DND-41 (cell line): Measurements from ENCODE around the gene CALR3.
"Not testable (repeated sequence)": the region's sequence is repeated elsewhere in the genome, so short reads cannot be mapped to it uniquely, and the experiment has no call there.

Experiments used
- ATAC-seq: fragments of 200-7000 bp; cut with Tn5 transposase; 3 replicates; pipeline ENCODE4 v1.9.1; 2021; ENCODE audit warnings: low read depth; ENCODE audit not compliant: insufficient read depth
- DNase-seq: peaks from one replicate; pipeline ENCODE4 v3.0.0-alpha.2; 2020
- H2AFZ ChIP-seq: 2 replicates; pipeline ENCODE4 v1.6.0; 2012; ENCODE audit warnings: low read depth, low read length
- H3K27ac ChIP-seq: 2 replicates; pipeline ENCODE4 v1.5.1; 2012; ENCODE audit warnings: low read length, inconsistent platforms
- H3K27me3 ChIP-seq: fragments of 200-600 bp; sonication (generic); 2 replicates; pipeline ENCODE4 v1.6.0; 2012; ENCODE audit warnings: low read length, mild to moderate bottlenecking, inconsistent platforms; ENCODE audit not compliant: insufficient read depth, poor library complexity
- H3K36me3 ChIP-seq: 2 replicates; pipeline ENCODE4 v1.5.1; 2012; ENCODE audit warnings: low read length, inconsistent platforms; ENCODE audit not compliant: insufficient read depth
- H3K4me1 ChIP-seq: 2 replicates; pipeline ENCODE4 v1.5.1; 2012; ENCODE audit warnings: mild to moderate bottlenecking, low read length; ENCODE audit not compliant: insufficient read depth
- H3K4me2 ChIP-seq: 2 replicates; pipeline ENCODE4 v1.6.0; 2012; ENCODE audit warnings: mild to moderate bottlenecking, moderate library complexity, low read length, inconsistent platforms; ENCODE audit not compliant: insufficient read depth
- H3K4me3 ChIP-seq, 2 experiments: fragments of 200-600 bp in 1 of 2; shearing (Covaris generic) in 1 of 2; 2 replicates each; pipeline ENCODE4 v1.5.1; 2012 to 2016; ENCODE audit warnings: inconsistent platforms in 2 of 2, low read length in 2 of 2, mild to moderate bottlenecking in 2 of 2, low read depth in 1 of 2, moderate library complexity in 1 of 2
- H3K79me2 ChIP-seq: 2 replicates; pipeline ENCODE4 v1.6.0; 2012; ENCODE audit warnings: low read length, inconsistent platforms; ENCODE audit not compliant: insufficient read depth
- H3K9ac ChIP-seq: 2 replicates; pipeline ENCODE4 v1.6.0; 2012; ENCODE audit warnings: low read depth, mild to moderate bottlenecking, inconsistent platforms, low read length, moderate library complexity
- H3K9me3 ChIP-seq: 2 replicates; pipeline ENCODE4 v1.5.1; 2012; ENCODE audit warnings: low read length, moderate library complexity, mild to moderate bottlenecking, inconsistent platforms; ENCODE audit not compliant: insufficient read depth, severe bottlenecking
- H4K20me1 ChIP-seq: 2 replicates; pipeline ENCODE4 v1.6.0; 2012; ENCODE audit warnings: low read length; ENCODE audit not compliant: insufficient read depth
- EZH2 ChIP-seq: IDR thresholded peaks from 3 replicates; pipeline ENCODE4 v1.6.1; 2012; ENCODE audit warnings: borderline replicate concordance, low read depth, mild to moderate bottlenecking, moderate library complexity, low read length, inconsistent platforms; ENCODE audit not compliant: severe bottlenecking
- TF ChIP-seq, protein P1 (sequence below): IDR thresholded peaks from 2 replicates; pipeline ENCODE4 v1.5.1; 2012; ENCODE audit warnings: borderline replicate concordance, low read length, moderate library complexity, mild to moderate bottlenecking; ENCODE audit not compliant: poor library complexity, severe bottlenecking; ENCODE audit errors: extremely low read depth

The CALR3 gene

DNA sequence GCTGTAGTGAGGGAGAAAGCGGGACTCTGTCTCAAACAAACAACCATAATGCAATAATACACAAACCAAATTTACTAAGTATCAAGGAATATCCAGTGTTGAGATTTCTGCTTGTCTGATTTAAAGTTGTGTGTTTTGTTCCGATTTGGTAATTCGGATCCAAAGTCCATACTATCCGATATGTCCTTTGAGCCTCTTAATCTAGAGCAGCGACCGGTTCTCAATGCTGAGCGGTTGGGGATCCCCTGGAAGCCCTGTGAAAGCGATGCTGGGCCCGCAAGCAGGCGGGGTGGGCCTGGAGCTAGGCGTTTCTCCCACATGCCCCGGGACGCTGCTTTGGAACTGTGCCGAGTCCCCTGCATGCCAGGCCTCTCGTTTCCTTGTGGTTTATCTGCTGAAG, 20.4 kb upstream of the CALR3 start:
- no peak overlapping the region for H3K9ac ChIP-seq
- DNase-seq (no peak), ATAC-seq (no peak)
- no peaks in the 10 kb centered on the region for H3K4me1 ChIP-seq
- peaks cover 2% of the 10 kb centered on the region; the same call in 1 of the 2 replicates for H3K79me2 ChIP-seq
- peaks cover 53% of the 10 kb centered on the region for H3K36me3 ChIP-seq
- no peak overlapping the region for H3K4me2 ChIP-seq
- H3K4me3 ChIP-seq = no peak overlapping the region
- H3K27me3 ChIP-seq = no peaks in the 10 kb centered on the region
- peaks cover 42% of the 10 kb centered on the region for H4K20me1 ChIP-seq
- no peak overlapping the region for H2AFZ ChIP-seq
- no peaks in the 10 kb centered on the region for H3K9me3 ChIP-seq
- TF ChIP-seq, protein P1, sequence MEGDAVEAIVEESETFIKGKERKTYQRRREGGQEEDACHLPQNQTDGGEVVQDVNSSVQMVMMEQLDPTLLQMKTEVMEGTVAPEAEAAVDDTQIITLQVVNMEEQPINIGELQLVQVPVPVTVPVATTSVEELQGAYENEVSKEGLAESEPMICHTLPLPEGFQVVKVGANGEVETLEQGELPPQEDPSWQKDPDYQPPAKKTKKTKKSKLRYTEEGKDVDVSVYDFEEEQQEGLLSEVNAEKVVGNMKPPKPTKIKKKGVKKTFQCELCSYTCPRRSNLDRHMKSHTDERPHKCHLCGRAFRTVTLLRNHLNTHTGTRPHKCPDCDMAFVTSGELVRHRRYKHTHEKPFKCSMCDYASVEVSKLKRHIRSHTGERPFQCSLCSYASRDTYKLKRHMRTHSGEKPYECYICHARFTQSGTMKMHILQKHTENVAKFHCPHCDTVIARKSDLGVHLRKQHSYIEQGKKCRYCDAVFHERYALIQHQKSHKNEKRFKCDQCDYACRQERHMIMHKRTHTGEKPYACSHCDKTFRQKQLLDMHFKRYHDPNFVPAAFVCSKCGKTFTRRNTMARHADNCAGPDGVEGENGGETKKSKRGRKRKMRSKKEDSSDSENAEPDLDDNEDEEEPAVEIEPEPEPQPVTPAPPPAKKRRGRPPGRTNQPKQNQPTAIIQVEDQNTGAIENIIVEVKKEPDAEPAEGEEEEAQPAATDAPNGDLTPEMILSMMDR = no peak
- TF ChIP-seq EZH2 = no peak
- H3K27ac ChIP-seq = no peak overlapping the region

DNA sequence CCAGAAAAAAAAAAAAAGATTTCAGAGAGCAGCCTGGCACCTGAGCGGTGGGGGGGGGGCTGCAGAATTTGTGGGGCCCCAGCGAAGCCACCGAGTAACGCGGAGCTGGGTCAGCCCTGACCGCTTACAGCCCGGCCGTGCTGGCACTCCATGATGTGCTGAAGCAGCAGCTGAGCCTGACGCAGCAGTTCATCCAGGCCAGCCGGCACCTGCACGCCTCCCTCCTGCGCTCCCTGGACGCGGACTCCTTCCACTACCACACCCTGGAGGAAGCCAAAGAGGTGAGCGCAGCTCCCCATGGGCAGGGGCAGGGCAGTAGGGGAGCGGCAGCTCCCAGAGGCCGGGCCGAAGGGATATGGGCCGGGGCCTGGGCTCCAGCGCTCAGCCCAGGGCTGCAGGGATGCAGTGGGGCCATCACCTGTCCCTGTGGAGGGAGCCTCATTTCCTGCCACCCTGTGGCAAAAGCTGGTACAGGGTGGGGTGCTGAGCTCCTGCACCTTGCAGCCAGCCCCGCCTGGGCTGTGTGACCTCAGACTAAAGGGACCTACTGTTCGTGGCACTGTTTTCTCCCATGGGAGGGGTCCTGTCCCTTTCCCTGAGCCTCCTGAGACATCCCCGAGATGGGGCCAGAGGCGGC, 18.5 kb upstream of the CALR3 start:
- TF ChIP-seq, protein P1 = no peak
- TF ChIP-seq EZH2 = no peak
- H3K9me3 ChIP-seq = no peaks in the 10 kb centered on the region
- H3K4me1 ChIP-seq = no peaks in the 10 kb centered on the region
- no peaks in the 10 kb centered on the region for H3K79me2 ChIP-seq
- peaks cover 42% of the 10 kb centered on the region for H3K36me3 ChIP-seq
- H4K20me1 ChIP-seq = peaks cover 25% of the 10 kb centered on the region
- H2AFZ ChIP-seq = no peak overlapping the region
- no peak overlapping the region for H3K9ac ChIP-seq
- no peak for DNase-seq
- no peaks in the 10 kb centered on the region for H3K27me3 ChIP-seq
- no peak for ATAC-seq
- H3K27ac ChIP-seq = no peak overlapping the region
- H3K4me2 ChIP-seq = no peak overlapping the region
- no peak overlapping the region for H3K4me3 ChIP-seq

DNA sequence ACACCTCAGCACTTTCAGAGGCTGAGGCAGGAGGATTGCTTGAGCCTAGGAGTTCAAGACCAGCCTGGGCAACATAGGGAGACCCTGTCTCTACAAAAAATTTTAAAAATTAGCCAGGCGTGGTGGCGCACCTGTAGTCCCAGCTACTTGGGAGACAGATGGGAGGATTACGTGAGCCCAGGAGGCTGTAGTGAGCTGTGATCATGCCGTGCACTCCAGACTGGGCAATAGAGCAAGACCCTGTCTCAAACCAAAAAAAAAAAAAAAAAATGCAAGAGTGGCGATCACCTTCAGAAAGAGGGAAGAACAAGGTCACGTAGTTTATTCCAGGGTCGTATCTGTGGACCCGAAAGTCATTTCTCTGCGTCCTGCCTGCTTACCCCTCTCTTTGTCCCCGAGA, 16.6 kb upstream of the CALR3 start:
- not testable (repeated sequence) for H3K4me2 ChIP-seq, H3K4me1 ChIP-seq, H3K4me3 ChIP-seq, H3K27me3 ChIP-seq, H3K27ac ChIP-seq, H2AFZ ChIP-seq, ATAC-seq, H3K9ac ChIP-seq, H4K20me1 ChIP-seq, H3K9me3 ChIP-seq, DNase-seq, H3K79me2 ChIP-seq
- H3K36me3 ChIP-seq = peaks cover 27% of the 10 kb centered on the region

DNA sequence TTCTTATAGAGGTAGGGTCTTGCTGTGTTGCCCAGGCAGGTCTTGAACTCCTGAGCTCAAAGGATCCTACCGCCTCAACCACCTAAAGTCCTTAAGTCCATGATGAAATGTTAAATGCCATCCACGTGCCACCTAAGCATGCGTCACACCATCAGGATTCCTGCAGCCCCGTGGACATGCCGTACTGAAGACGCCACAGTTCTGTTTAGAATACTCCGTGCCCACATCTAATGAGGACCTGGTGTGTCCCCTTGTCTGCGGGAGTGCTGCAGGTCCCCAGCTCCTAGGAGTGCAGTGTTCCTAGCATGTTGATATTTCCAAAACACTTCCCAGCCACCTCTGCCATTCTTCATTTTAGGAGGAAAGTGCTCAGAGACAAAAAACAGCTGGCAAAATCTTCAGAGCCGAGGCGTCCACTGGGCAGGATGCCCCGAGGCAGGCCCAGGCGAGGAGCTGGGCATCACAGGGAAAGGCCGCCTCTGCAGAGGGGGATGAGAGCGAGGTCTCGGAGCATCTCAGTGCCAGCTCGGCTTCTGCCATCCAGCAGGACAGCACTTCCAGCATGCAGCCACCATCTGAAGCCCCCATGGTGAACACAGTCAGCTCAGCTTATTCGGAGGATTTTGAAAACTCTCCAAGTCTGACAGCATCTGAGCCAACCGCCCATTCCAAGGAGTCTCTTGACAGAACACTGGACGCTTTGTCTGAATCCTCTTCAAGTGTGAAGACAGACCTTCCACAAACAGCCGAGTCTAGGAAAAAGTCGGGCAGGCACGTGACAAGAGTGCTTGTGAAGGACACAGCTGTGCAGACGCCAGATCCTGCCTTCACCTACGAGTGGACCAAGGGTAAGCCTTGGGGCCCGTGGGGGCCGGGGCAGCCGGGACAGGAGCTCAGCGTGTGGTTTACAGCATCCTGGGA, 13.4 kb upstream of the CALR3 start:
- TF ChIP-seq EZH2 = no peak
- TF ChIP-seq, protein P1 = no peak
- H2AFZ ChIP-seq = no peak overlapping the region
- no peaks in the 10 kb centered on the region for H3K27me3 ChIP-seq
- no peak for ATAC-seq
- no peaks in the 10 kb centered on the region for H3K4me1 ChIP-seq
- H3K9me3 ChIP-seq = no peaks in the 10 kb centered on the region
- H4K20me1 ChIP-seq = no peaks in the 10 kb centered on the region
- H3K27ac ChIP-seq = no peak overlapping the region
- H3K9ac ChIP-seq = no peak overlapping the region
- H3K79me2 ChIP-seq = no peaks in the 10 kb centered on the region
- peaks cover 20% of the 10 kb centered on the region for H3K36me3 ChIP-seq
- no peak overlapping the region for H3K4me3 ChIP-seq
- no peak overlapping the region for H3K4me2 ChIP-seq
- DNase-seq = no peak
